ENCODE results near the gene EDDM3A. TPM values are rescaled to one million over a fixed set of nuclear protein-coding genes. Genes with fewer than 3 reads are reported as not detected.

Gene EDDM3A
- total RNA-seq, 1 donor from 2014 or later: not detected

DNA sequence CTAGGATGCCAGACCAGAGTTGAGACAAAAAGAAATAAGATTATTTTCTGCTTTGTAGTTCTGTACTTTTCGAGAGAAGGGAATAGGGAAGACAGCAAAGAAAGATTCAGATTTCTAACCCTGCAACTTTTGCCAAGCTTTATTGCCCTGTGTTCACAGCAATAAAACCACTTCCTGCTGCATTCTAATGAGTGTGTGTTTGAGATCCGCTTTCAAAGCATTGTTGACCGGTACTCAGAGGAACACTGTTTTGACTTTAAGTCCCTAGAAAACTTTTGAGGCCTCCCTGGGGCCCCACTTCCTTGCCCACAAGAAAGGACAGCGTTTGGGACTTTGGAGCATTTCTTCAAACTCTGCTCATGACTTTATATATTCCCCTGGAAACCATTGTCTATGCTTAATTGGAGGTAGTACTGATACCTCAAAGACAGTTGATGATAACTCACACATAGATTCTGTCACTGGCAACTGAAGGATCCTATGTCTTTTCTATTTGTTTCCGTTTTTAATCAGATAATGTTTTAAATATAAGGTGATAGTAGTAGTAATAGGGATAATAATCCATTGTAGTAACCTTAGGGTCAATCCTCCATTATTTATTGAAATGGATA is 36.7 kb downstream of the EDDM3A start:
- peak; percentile 42 for ATAC-seq
- no peak for DNase-seq (ENCODE audit: low spot score)

GRCh38 chr14:20787025-20787424 is 41.3 kb downstream of the EDDM3A start:
- ATAC-seq (no peak), DNase-seq (ENCODE audit: low spot score) (no peak)

- DNase-seq (ENCODE audit: low spot score) (no peak), ATAC-seq (no peak)
These were observed 43.6 kb downstream of the EDDM3A start for GRCh38 chr14:20789230-20789813.

GRCh38 chr14:20790464-20791116 is 44.9 kb downstream of the EDDM3A start:
- ATAC-seq (no peak), DNase-seq (ENCODE audit: low spot score) (no peak)

GRCh38 chr14:20791187-20791586 is 45.5 kb downstream of the EDDM3A start:
- DNase-seq (ENCODE audit: low spot score): no peak
- ATAC-seq: no peak

DNA sequence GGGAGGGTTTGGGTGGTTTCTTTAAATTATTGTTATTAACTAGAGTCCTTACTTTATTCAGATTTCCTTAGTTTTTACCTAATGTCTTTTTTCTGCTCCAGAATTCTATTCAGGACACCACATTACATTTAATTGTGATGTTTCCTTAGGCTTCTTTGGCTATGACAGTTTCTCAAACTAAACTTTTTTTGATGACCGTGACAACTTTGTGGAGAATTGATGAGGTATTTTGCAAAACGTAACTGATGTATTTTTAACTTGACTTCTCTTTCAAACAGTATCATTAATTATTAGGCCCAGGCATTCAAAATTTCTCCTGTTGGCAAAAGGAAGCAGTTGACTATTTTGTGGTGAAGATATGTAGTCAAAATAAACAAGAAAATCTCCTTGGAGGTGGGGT is 45.9 kb downstream of the EDDM3A start:
- DNase-seq (ENCODE audit: low spot score): no peak
- ATAC-seq: no peak

- DNase-seq (ENCODE audit: low spot score): no peak
- ATAC-seq: no peak
These were observed 46.9 kb downstream of the EDDM3A start for GRCh38 chr14:20792556-20792955.

GRCh38 chr14:20794644-20795369 is 49.1 kb downstream of the EDDM3A start:
- ATAC-seq (no peak), DNase-seq (ENCODE audit: low spot score) (no peak)

DNA sequence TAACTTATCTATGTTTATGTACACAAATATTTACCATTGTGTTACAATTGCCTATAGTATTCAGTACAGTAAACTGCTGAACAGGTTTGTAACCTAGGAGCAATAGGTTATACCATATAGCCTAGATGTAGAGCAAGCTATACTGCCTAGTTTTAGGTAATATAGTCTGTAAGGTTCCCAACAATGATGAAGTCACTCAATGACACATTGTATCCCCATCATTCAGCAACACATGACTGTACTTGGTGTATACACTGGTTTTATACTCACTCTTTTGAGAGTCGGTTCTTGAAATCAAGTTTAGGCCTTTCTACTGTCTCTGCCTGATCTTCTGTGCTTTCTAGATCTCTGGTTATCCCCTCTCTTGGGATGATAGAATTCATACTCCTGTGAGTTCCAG is 51.5 kb downstream of the EDDM3A start:
- no peak for DNase-seq (ENCODE audit: low spot score)

More for the DNA sequence above, 51.5 kb downstream of the EDDM3A start:
- no peak for ATAC-seq

Other genes with a start within 250 kb of the EDDM3A start
- 0.91 TPM for gene RNASE10, start 240.3 kb upstream of the EDDM3A start, total RNA-seq
- not detected for gene RNASE9, start 184.8 kb upstream of the EDDM3A start, total RNA-seq
- not detected for gene RNASE11, start 157.9 kb upstream of the EDDM3A start, total RNA-seq
- not detected for gene RNASE12, start 154.5 kb upstream of the EDDM3A start, total RNA-seq
- gene OR6S1, start 104.2 kb upstream of the EDDM3A start, total RNA-seq: not detected
- gene RNASE4, start 61.3 kb upstream of the EDDM3A start, total RNA-seq: 152 TPM
- 685 TPM for gene ANG, start 57.1 kb upstream of the EDDM3A start, total RNA-seq
- gene EDDM3B, start 22.5 kb downstream of the EDDM3A start, total RNA-seq: not detected
- 1.6 TPM for gene RNASE6, start 35.4 kb downstream of the EDDM3A start, total RNA-seq
- 21.4 TPM for gene RNASE1, start 57.0 kb downstream of the EDDM3A start, total RNA-seq
- gene RNASE3, start 145.5 kb downstream of the EDDM3A start, total RNA-seq: not detected
- gene RNASE2, start 209.6 kb downstream of the EDDM3A start, total RNA-seq: 0.33 TPM
- gene METTL17, start 244.1 kb downstream of the EDDM3A start, total RNA-seq: 33.1 TPM